NCI-H2196 treated with DMSO at 0.1 percent for 48 hours (cell line): Measurements from ENCODE around the gene LARP1.
"Not testable (repeated sequence)": the region's sequence is repeated elsewhere in the genome, so short reads cannot be mapped to it uniquely, and the experiment has no call there.

Source experiments
- DNase-seq: peaks from one replicate; lab custom pipeline; 2025; ENCODE audit not compliant: unreplicated experiment; lab: John Stamatoyannopoulos, UW

Gene LARP1

GRCh38 chr5:154734370-154735248 is 20.6 kb upstream of the LARP1 start:
- DNase-seq, result no peak

- DNase-seq, result not testable (repeated sequence)
Observed at GRCh38 chr5:154735362-154735761, 19.8 kb upstream of the LARP1 start.

- not testable (repeated sequence) for DNase-seq
Observed at GRCh38 chr5:154736372-154736771, 18.8 kb upstream of the LARP1 start.

- DNase-seq, result no peak
Observed at GRCh38 chr5:154737667-154738320, 17.4 kb upstream of the LARP1 start.

DNA sequence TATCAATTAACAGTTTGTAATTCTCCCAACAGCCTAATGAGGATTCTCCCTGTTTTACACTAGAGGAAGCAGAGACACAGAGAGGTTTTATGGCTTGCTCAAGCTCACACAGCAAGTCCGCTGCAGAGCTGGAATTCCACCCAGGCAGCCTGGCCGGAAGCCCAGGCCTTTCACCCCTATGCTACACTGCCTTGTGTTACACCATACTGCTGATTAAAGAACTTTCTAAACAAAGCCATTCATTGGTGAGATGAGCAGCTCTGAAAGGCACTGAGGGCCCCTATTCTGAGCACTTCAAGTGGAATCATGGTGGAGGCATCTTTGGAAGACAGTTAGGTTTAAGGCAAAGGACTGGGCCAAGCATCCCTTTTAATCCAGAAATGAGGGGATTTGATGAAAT is 14.7 kb upstream of the LARP1 start:
- DNase-seq, result no peak

- DNase-seq, result no peak
Observed at GRCh38 chr5:154740957-154741356, 14.2 kb upstream of the LARP1 start.

DNA sequence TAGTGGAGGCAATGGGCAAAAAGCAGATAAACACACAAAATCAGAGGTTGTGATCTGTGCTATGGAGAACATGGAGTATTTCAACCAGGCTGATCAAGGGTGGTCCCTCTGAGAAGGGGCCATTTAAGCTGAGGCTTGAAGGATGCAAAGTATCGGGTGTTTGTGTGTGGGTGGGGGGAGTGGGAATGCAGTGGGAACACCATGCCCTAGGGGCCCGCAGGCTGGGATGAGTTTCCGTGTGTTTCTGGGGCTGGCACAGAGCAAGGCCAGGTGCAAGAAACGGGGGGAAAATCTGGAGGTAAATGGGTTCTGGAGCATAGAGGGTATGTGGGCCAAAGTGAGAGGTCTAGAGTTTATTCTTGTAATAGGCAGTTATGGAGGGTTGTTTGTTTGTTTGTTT is 13.8 kb upstream of the LARP1 start:
- DNase-seq, result no peak

DNA sequence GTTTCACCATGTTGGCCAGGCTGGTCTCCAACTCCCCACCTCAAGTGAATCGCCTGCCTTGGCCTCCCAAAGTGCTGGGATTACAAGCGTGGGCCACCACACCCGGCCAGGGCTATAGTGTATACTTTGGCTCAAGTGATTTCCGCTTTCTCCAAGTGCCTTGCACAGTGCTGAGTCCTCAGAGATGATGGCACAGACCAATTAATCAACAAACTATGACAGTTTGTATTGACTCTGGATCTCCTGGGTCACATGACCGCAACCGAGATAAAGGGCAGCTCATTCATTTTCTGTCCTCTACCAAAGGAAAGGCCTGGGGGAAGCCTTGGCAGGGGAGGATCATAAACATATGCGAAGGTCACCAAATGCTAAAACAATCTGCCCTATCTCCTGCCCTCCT is 11.4 kb upstream of the LARP1 start:
- DNase-seq, result no peak

DNA sequence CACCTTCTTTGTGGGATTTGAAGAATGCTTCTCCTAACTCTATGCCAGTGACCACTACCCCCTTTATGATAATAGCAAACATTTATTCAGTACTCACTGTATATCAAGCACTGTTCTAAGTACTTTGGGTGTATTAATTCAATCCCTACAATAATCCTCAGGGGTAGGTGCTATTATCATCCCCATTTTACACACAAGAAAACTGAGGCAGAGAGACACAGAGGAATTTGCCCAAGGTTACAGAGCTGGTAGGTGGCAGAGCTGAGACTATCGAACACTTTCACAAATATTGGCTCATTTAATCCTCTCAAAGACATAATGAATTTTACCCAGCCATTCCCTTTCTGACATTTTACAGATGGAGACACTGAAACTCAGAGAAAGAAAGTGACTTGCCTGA is 9.8 kb upstream of the LARP1 start:
- no peak for DNase-seq

GRCh38 chr5:154749491-154749890 is 5.7 kb upstream of the LARP1 start:
- no peak for DNase-seq

- not testable (repeated sequence) for DNase-seq
Observed at GRCh38 chr5:154750641-154751040, 4.5 kb upstream of the LARP1 start.

DNA sequence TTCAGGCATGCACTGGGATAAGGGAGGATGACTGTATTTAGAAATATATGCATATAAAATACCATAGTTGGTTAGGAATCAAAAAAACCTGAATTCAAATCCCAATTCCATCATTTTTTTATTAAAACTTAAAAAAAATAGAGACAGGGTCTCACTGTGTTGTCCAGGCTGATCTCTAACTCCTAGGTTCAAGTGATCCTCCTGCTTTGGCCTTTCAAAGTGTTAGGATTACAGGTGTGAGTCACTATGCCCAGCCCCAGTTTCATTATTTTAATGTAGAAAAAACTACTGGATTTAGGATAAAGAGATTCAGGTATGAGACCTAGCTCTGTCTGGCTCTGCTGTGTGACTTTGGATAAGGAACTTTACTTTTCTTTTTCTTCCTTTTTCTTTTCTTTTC is 3.3 kb upstream of the LARP1 start:
- no peak for DNase-seq

DNA sequence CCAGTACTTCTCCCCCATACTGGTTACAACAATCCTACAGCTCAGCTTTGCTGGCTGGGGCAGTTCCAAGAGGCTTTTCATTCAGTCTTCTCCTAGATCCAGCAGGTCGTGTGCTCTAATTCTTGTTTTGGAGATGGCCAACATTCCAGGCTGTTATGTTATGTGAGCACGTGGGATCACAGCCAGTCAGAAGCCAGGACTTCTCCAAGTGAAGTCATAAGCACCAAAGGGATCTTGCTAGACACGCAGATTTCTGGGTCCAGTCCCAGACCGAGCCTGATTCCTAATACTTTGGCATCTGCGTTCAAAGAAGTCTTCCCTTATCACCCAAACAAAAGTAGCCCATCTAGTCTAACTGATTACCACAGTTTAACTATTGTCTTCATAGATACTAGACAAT is 1.4 kb upstream of the LARP1 start:
- no peak for DNase-seq

DNA sequence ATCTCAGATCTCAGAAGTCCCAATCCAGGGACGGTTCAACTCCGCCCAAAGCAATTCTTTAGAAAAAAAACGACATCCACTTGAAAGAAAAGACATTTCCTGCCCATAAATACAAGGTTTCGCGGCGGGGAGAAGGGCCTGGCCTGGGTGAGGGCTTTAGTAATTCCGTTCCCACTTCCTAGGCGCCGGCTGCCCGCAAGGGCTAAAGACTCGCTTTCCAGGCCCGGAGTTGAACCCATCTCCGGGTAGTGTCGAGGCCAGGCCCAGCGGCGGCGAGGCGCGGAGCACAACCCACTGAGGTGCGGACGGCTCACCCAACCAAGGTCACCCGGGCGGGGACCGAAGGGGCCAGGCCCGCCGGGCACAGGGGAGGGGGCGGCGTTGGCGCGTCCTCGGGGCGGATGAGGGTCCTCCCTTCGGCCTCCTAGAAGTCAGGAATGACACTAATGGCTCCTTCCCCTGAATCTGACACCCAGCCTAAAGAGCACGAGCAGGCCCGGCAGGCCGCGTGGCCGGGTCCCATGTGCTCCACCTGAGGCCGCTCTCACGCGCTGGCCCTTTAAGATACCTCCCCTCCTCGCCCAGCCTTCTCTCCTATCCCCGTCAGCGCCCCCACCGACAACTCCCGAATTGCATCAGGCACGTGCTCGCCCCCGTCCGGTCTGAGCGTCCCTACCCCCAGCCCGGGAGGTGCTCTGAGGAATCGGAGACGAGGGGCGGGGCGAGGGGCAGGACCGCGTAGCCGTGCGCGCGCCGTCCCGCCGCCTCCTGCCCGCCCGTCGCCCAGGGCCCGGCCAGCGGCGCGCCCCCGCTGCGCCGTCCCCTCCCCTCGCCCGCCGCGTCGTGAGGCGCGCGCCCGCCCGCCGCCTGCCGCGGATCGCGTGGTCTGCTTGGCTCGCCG is 467 bp upstream of the LARP1 start:
- peak; percentile 98 for DNase-seq

GRCh38 chr5:154756009-154756867 is 1.1 kb downstream of the LARP1 start:
- DNase-seq, result no peak

DNA sequence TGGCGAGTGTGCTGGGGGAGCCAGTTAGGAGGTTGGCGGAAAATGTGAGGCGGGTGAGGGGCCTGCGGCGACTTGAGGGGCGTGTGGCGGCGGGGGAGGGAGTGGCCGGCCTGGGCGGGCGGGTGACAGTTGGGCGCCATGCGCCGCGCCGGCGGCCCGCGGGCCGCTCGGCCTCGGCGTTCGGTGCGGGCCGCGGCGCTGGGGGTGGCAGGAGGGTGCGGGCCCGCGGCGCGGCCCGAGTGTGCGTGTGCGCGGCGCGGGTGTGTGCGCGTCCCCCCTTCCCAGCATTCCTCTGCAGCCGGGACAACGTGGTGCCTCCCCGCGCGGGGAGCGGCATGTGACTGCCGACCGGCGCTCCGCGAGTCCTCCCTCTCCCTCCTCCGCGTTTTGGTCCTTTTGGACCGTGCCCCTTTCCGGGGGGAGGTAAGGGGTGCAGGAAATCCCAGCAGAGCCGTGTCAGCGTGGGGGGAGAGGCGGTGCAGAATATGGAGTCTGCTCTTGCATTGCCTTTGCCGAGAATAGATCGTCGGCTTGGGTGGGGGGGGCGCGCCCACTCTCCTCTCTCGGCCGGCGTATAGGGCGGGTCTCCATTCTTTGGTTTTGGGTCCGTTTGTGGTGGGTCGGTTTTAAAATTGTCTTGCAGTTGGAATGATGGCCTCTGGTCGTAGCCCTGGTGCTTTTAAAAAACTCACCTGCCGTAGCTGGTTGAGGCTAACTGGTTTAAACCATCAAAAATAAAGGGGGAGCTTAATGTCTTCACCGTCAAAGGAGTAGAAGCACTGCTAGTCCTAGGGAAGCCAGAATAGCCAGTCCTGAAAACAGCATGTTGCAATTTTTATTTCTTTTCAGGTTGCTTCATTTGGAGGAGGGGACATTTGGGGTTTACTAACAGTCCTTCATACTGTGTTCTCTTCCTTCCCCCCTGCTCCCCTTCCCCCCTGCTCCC is 2.0 kb downstream of the LARP1 start:
- no peak for DNase-seq

GRCh38 chr5:154757814-154758406 is 2.7 kb downstream of the LARP1 start:
- DNase-seq, result no peak

- DNase-seq, result no peak
Observed at GRCh38 chr5:154758493-154758892, 3.3 kb downstream of the LARP1 start.

- no peak for DNase-seq
Observed at GRCh38 chr5:154758977-154759376, 3.8 kb downstream of the LARP1 start.
